ENCODE results near the gene PARD6A.

DNA sequence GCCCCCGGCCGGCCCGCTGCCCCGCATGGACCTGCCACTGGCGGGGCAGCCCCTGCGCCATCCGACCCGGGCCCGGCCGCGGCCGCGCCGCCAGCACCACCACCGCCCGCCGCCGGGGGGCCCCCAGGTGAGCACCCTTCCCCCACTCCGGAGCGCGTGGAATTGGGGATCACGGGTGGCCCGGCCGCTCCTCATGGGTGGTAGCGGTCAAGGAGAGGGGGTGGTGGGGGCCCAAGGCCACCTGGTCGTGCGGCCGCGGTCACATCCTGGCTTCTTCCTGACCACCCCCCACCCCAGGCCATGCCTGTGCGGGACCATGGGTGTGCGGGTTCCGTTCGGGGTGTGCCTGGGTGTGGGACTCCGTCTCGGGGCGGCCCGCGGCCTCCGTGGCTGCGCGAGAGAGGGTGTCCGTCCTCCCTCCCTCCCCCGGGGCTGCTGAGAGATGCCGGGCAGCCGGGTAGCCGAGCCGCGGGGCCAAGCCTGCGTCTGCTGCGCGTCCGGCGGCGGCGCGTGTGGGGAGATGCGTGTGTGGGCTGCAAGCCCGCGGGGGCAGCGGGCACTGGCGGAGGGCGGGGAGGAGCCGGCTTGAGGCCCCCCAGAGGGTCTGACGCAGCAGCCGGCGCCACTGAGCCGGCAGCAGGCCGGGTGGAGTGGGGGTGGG lies 7.5 kb upstream of the PARD6A start:
- TF ChIP-seq POLR2A (IDR thresholded peaks at IDR 0.05; ENCODE audit: low read depth, low read length) = no peak
- TF ChIP-seq TAF1 (IDR thresholded peaks at IDR 0.05; ENCODE audit: borderline replicate concordance, low read depth, low read length) = no peak

All from GM12892 (cell line).